Mesangial cell (primary cell): ENCODE data around the gene PPTC7. TPM values are rescaled to one million over a fixed set of nuclear protein-coding genes. Genes with fewer than 3 reads are reported as not detected.

Experiments used
- total RNA-seq: library from RNA; depleted of rRNA; stranded (reverse); fragments of >200 nt; gene quantifications from 2 replicates; pipeline ENCODE4 v1.2.3, GENCODE V29; 2015

The PPTC7 gene
- 7.2 and 9.6 TPM in 2 replicates for total RNA-seq

GRCh38 chr12:110583137-110584059, at the start of gene PPTC7:
TSS of gene PPTC7 (minus strand) at chr12:110583318. CDS start at chr12:110583031, 287 bp downstream.

GRCh38 chr12:110613771-110614684, 30.9 kb upstream of the PPTC7 start, which contains the start of gene TCTN1:
TSS of gene TCTN1 (plus strand) at chr12:110614129. CDS start at chr12:110614183, 54 bp downstream.

GRCh38 chr12:110501752-110502738, 81.1 kb downstream of the PPTC7 start, which contains the start of the genes RAD9B and VPS29:
TSS of gene RAD9B (plus strand) at chr12:110502331. CDS start at chr12:110502338, 7 bp downstream.
TSS of gene VPS29 (minus strand) at chr12:110502111. CDS start at chr12:110502051, 60 bp downstream.

Other genes starting within 250 kb of the PPTC7 start
- 29.8 and 39.6 TPM in 2 replicates for gene ANAPC7, start 179.6 kb downstream of the PPTC7 start, total RNA-seq
- 306 and 650 TPM in 2 replicates for gene ARPC3, start 133.0 kb downstream of the PPTC7 start, total RNA-seq
- 7.2 and 16.0 TPM in 2 replicates for gene GPN3, start 115.1 kb downstream of the PPTC7 start, total RNA-seq
- gene FAM216A, start 114.5 kb downstream of the PPTC7 start, total RNA-seq = 9.0 and 21.2 TPM in 2 replicates
- gene VPS29, start 81.2 kb downstream of the PPTC7 start, total RNA-seq = 64.5 and 103 TPM in 2 replicates
- gene RAD9B, start 81.0 kb downstream of the PPTC7 start, total RNA-seq = 0.16 and 0.25 TPM in 2 replicates
- gene TCTN1, start 30.8 kb upstream of the PPTC7 start, total RNA-seq = 23.0 and 41.2 TPM in 2 replicates
- gene HVCN1, start 105.8 kb upstream of the PPTC7 start, total RNA-seq = 2.3 and 3.5 TPM in 2 replicates
- 51.5 and 92.9 TPM in 2 replicates for gene PPP1CC, start 159.6 kb upstream of the PPTC7 start, total RNA-seq